Neural crest cell (in vitro differentiated cells): ENCODE measurements around the gene XRCC6. TPM values are rescaled to one million over a fixed set of nuclear protein-coding genes. Genes with fewer than 3 reads are reported as not detected.
A peak's percentile ranks its signal among the peaks of the same experiment; 100 is the strongest.

ENCODE experiments used
- DNase-seq: peaks from one replicate; pipeline ENCODE4 v3.0.0; 2021; ENCODE audit warnings: low read depth, mixed read lengths, low spot score
- H3K27ac Mint-ChIP-seq: one replicate; pipeline ENCODE4 v1.8.0; 2021; ENCODE audit warnings: mild to moderate bottlenecking, mixed read lengths; ENCODE audit not compliant: unreplicated experiment
- H3K27me3 Mint-ChIP-seq: 2 replicates; pipeline ENCODE4 v1.8.0; 2021; ENCODE audit warnings: low read depth, mild to moderate bottlenecking, mixed read lengths
- H3K36me3 Mint-ChIP-seq: 2 replicates; pipeline ENCODE4 v1.8.0; 2021; ENCODE audit warnings: low read depth, mild to moderate bottlenecking, mixed read lengths
- H3K4me1 Mint-ChIP-seq: 2 replicates; pipeline ENCODE4 v1.8.0; 2021; ENCODE audit warnings: mixed read lengths
- H3K4me3 Mint-ChIP-seq: one replicate; pipeline ENCODE4 v1.8.0; 2021; ENCODE audit warnings: mild to moderate bottlenecking, mixed read lengths
- H3K9me3 Mint-ChIP-seq: 2 replicates; pipeline ENCODE4 v1.8.0; 2021; ENCODE audit warnings: mixed read lengths
- total RNA-seq: library from RNA; stranded (reverse); gene quantifications from 2 replicates; pipeline ENCODE4 v1.2.1, GENCODE V29; 2021
- TF ChIP-seq, protein P1 (sequence below): fragments of 200-600 bp; sonication (generic); conservative IDR thresholded peaks from 2 replicates; pipeline ENCODE4 v1.5.0; 2021; ENCODE audit warnings: antibody characterized with exemption, mild to moderate bottlenecking

The XRCC6 gene
- total RNA-seq, 1 donor from 2014 or later, result 427 TPM

DNA sequence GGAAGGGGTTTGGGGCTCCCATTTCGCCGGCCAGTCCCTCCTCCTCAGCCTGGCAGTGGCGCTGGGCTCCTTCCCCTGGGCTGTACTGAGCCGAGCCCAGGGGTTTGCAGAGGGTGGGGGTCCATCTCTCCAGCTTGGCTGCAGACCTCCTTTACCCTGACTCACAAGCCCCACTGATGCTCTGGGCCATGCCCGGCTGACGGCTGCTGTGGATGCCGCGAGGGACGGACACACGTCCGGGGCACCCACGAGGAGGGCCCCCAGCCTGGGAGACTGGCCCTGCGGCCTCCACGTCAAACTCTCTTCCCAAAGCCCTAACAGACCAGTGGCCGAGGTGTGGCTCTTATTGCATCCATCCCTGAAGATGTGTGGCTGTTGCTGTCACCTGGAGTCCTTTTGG is 45.6 kb upstream of the XRCC6 start:
- DNase-seq, result no peak
- H3K36me3 Mint-ChIP-seq, result peaks cover 3% of the 10 kb centered on the region
- H3K27me3 Mint-ChIP-seq, result no peaks in the 10 kb centered on the region
- no peaks in the 10 kb centered on the region for H3K9me3 Mint-ChIP-seq
- TF ChIP-seq, protein P1, sequence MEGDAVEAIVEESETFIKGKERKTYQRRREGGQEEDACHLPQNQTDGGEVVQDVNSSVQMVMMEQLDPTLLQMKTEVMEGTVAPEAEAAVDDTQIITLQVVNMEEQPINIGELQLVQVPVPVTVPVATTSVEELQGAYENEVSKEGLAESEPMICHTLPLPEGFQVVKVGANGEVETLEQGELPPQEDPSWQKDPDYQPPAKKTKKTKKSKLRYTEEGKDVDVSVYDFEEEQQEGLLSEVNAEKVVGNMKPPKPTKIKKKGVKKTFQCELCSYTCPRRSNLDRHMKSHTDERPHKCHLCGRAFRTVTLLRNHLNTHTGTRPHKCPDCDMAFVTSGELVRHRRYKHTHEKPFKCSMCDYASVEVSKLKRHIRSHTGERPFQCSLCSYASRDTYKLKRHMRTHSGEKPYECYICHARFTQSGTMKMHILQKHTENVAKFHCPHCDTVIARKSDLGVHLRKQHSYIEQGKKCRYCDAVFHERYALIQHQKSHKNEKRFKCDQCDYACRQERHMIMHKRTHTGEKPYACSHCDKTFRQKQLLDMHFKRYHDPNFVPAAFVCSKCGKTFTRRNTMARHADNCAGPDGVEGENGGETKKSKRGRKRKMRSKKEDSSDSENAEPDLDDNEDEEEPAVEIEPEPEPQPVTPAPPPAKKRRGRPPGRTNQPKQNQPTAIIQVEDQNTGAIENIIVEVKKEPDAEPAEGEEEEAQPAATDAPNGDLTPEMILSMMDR, result no peak
- no peak overlapping the region for H3K27ac Mint-ChIP-seq
- peak overlapping the region; percentile 19 for H3K4me3 Mint-ChIP-seq
- H3K4me1 Mint-ChIP-seq, result peaks cover 3% of the 10 kb centered on the region

DNA sequence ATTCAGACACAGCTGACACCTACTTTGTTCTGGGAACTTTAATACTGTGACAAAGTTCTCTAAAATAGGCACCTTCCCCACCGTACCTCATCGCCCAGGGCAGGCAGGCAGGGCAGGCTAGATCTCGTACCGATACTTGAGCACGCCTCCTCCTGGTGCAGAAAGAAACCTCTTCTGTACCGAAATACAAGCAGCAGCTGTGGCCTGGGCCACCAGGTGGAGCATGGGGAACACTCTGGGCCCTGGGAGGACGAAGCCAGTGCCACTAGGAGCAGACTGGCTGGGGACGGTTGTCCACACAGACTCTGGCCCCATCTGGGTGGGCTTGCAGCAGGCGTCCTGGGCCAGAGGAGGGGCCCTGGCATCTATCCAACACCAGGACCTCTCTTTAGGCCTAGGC is 44.2 kb upstream of the XRCC6 start:
- Mint-ChIP-seq H3K27ac (no peak overlapping the region), H3K4me1 (peaks cover 3% of the 10 kb centered on the region), H3K36me3 (peaks cover 3% of the 10 kb centered on the region), H3K9me3 (no peaks in the 10 kb centered on the region), H3K4me3 (peak overlapping the region; percentile 44), H3K27me3 (no peaks in the 10 kb centered on the region)
- TF ChIP-seq, protein P1, result peak; percentile 62
- peak; percentile 48 for DNase-seq

DNA sequence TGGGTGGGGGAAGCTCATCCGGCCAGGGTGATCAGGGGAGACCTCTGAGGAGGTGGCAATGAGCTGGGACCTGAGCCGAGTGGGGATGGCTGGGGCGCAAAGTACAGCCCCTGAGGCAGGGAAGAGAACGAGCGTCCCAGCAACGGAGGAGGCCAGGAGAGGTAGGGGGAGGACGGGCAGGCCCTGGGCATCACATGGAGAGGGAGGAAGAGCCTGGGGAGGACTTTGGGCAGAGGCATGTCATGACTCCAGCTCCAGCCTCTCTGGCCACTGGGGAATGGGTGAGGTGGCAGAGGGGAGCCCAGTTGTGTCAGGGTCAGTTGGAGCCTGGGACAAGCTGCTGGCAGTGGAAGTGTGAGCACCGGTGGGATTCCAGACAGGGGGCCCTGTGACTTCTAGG is 43.0 kb upstream of the XRCC6 start:
- peaks cover 3% of the 10 kb centered on the region for H3K36me3 Mint-ChIP-seq
- no peaks in the 10 kb centered on the region for H3K27me3 Mint-ChIP-seq
- TF ChIP-seq, protein P1, result no peak
- DNase-seq, result no peak
- peaks cover 10% of the 10 kb centered on the region for H3K4me1 Mint-ChIP-seq
- H3K9me3 Mint-ChIP-seq, result no peaks in the 10 kb centered on the region
- H3K27ac Mint-ChIP-seq, result peak overlapping the region; percentile 57
- no peak overlapping the region for H3K4me3 Mint-ChIP-seq

DNA sequence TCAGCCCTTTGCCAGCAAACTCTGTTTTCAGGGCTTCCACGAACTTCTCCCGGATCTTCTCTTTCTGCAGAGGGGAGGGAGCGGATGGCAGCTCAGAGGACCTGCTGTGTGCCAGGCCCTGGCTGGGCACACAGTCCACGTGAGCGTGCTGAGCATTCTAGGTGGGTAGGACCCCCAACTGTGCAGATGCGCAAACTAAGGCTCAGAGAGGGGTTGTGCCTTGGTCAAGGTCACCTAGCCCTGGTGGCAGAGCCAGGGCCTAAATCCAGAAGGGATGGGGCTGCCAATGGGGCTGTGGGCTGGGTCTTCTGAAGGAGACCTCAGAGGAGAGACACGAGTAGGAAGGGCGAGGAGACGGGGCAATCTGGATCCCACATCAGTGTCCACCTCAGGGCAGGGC is 42.3 kb upstream of the XRCC6 start:
- Mint-ChIP-seq H3K4me1 (peaks cover 10% of the 10 kb centered on the region), H3K27me3 (no peaks in the 10 kb centered on the region), H3K36me3 (peaks cover 3% of the 10 kb centered on the region), H3K4me3 (no peak overlapping the region), H3K9me3 (no peaks in the 10 kb centered on the region), H3K27ac (no peak overlapping the region)
- TF ChIP-seq, protein P1, result no peak
- DNase-seq, result no peak

DNA sequence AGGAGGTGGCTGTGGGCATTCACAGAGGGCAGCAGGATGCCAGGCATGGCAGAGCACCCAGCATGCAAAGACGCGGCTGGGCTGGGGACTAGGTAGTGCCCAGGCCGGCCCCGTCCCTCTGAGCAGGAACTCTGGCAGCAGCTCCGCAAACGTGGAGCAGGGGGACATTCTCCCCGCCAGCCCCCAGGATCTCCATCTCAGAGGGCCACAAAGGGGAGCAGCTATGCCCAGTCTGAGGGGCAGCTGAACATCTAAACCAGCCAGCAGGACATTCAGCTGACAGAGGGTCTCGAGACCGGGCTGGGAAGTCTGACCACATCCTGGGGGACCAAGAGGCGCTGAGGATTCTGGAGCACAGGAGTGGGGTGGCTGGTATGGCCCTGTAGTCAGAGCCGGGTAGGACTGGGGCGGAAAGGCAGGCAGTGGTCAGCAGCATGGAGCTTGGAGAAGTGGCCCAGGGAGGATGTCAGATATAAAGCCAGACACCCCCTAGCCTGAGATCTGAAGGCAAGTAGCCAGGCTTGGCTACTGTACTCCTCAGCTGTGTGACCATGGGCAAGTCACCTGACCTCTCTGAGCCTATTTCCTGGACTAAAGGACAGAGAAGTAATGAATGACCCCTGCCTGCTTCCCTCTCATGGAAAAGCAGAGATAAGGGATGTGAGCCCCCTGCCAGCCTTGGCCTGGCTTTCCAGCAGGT is 41.6 kb upstream of the XRCC6 start:
- H3K4me1 Mint-ChIP-seq, result peaks cover 10% of the 10 kb centered on the region
- H3K9me3 Mint-ChIP-seq, result no peaks in the 10 kb centered on the region
- peak overlapping the region; percentile 50 for H3K27ac Mint-ChIP-seq
- DNase-seq, result no peak
- peaks cover 3% of the 10 kb centered on the region for H3K36me3 Mint-ChIP-seq
- TF ChIP-seq, protein P1, result no peak
- no peaks in the 10 kb centered on the region for H3K27me3 Mint-ChIP-seq
- H3K4me3 Mint-ChIP-seq, result no peak overlapping the region
